Hepatocyte (in vitro differentiated cells): ENCODE data around the gene CXCL11. TPM values are rescaled to one million over a fixed set of nuclear protein-coding genes. Genes with fewer than 3 reads are reported as not detected.
"Not testable (repeated sequence)": the region's sequence is repeated elsewhere in the genome, so short reads cannot be mapped to it uniquely, and the experiment has no call there.

Source experiments
- DNase-seq: peaks from one replicate; pipeline ENCODE4 v3.0.0-alpha.2; 2016; ENCODE audit warnings: low spot score
- H2AFZ ChIP-seq: fragments of 200-600 bp; sonication (generic); 2 replicates; pipeline ENCODE4 v1.6.0; 2016; ENCODE audit warnings: antibody characterized with exemption, mild to moderate bottlenecking
- H3K27ac ChIP-seq: fragments of 200-600 bp; sonication (generic); 2 replicates; pipeline ENCODE4 v1.5.1; 2016; ENCODE audit warnings: mild to moderate bottlenecking
- H3K27me3 ChIP-seq: fragments of 200-600 bp; sonication (generic); 2 replicates; pipeline ENCODE4 v1.6.1; 2016
- H3K36me3 ChIP-seq: fragments of 200-600 bp; sonication (generic); replicated peaks from 2 replicates; pipeline ENCODE4 v1.5.1; 2016; ENCODE audit warnings: low read depth; ENCODE audit not compliant: insufficient read depth
- H3K4me1 ChIP-seq: fragments of 200-600 bp; sonication (generic); 2 replicates; pipeline ENCODE4 v1.5.1; 2016; ENCODE audit warnings: mild to moderate bottlenecking, moderate library complexity; ENCODE audit not compliant: insufficient read depth
- H3K4me2 ChIP-seq: fragments of 200-600 bp; sonication (generic); 2 replicates; pipeline ENCODE4 v1.6.0; 2016
- H3K4me3 ChIP-seq: fragments of 200-600 bp; sonication (generic); 2 replicates; pipeline ENCODE4 v1.5.1; 2016; ENCODE audit warnings: mild to moderate bottlenecking
- H3K79me2 ChIP-seq: fragments of 200-600 bp; sonication (generic); 2 replicates; pipeline ENCODE4 v1.6.0; 2017; ENCODE audit warnings: mild to moderate bottlenecking
- H3K9me2 ChIP-seq: fragments of 200-600 bp; sonication (generic); replicated peaks from 2 replicates; pipeline ENCODE4 v1.6.0; 2017; ENCODE audit warnings: mild to moderate bottlenecking; ENCODE audit not compliant: insufficient read depth
- H3K9me3 ChIP-seq: fragments of 200-600 bp; sonication (generic); 2 replicates; pipeline ENCODE4 v1.5.1; 2016; ENCODE audit warnings: low read depth, mild to moderate bottlenecking
- H4K20me1 ChIP-seq: fragments of 200-600 bp; sonication (generic); 2 replicates; pipeline ENCODE4 v1.6.0; 2016; ENCODE audit warnings: mild to moderate bottlenecking; ENCODE audit not compliant: insufficient read depth, poor library complexity, severe bottlenecking
- CTCF ChIP-seq: fragments of 200-600 bp; sonication (generic); IDR thresholded peaks from 2 replicates; pipeline ENCODE4 v1.5.1; 2016; ENCODE audit warnings: antibody characterized with exemption, mild to moderate bottlenecking; ENCODE audit not compliant: poor library complexity
- EZH2 ChIP-seq: fragments of 200-600 bp; sonication (generic); IDR thresholded peaks from 2 replicates; pipeline ENCODE4 v1.6.1; 2016; ENCODE audit warnings: antibody characterized with exemption, mild to moderate bottlenecking, borderline replicate concordance
- EZH2phosphoT487 ChIP-seq: fragments of 200-600 bp; sonication (generic); IDR thresholded peaks from one replicate; pipeline ENCODE4 v1.6.1; 2018; ENCODE audit warnings: antibody characterized with exemption, mild to moderate bottlenecking, low read depth, moderate library complexity; ENCODE audit not compliant: unreplicated experiment, severe bottlenecking
- WGBS: methylation state at CpG from one replicate; pipeline ENCODE4 v1.1.6; 2016; ENCODE audit warnings: low lambda C conversion rate; ENCODE audit errors: missing lambda C conversion rate; 5-methylcytosine and 5-hydroxymethylcytosine counted together
- polyA plus RNA-seq: library from polyadenylated mRNA; unstranded; fragments of >200 nt; fragmentation: Nextera tagmentation; extraction: Ambion mirVana; gene quantifications from 2 replicates; pipeline ENCODE4 v1.2.1, GENCODE V29; 2016
- total RNA-seq: library from RNA; depleted of rRNA; stranded (reverse); fragments of >200 nt; gene quantifications from 2 replicates; pipeline ENCODE4 v1.2.3, GENCODE V29; 2014

CXCL11 gene
- total and polyA plus RNA-seq, 2 experiments from 2014 or later = not detected

- no peaks in the 10 kb centered on the region for H3K79me2 ChIP-seq
- H3K4me2 ChIP-seq = no peak overlapping the region
- H3K4me3 ChIP-seq = no peak overlapping the region
- DNase-seq = no peak
- WGBS = 13% methylated on average over 4 of the region's 4 CpGs
- H4K20me1 ChIP-seq = no peaks in the 10 kb centered on the region
- H3K36me3 ChIP-seq = no peaks in the 10 kb centered on the region
- H3K27ac ChIP-seq = no peak overlapping the region
- TF ChIP-seq EZH2 (no peak), CTCF (no peak), EZH2phosphoT487 (no peak)
- H3K9me3 ChIP-seq = no peaks in the 10 kb centered on the region
- no peak overlapping the region for H2AFZ ChIP-seq
- no peaks in the 10 kb centered on the region for H3K4me1 ChIP-seq
- H3K9me2 ChIP-seq = no peaks in the 10 kb centered on the region
- no peaks in the 10 kb centered on the region for H3K27me3 ChIP-seq
These were observed 17.9 kb upstream of the CXCL11 start for GRCh38 chr4:76053730-76054129.

- not testable (repeated sequence) for H3K27ac ChIP-seq, H3K4me2 ChIP-seq, H2AFZ ChIP-seq, H3K4me3 ChIP-seq, H3K27me3 ChIP-seq, H3K36me3 ChIP-seq, H4K20me1 ChIP-seq, DNase-seq, H3K9me2 ChIP-seq, H3K79me2 ChIP-seq, H3K9me3 ChIP-seq, H3K4me1 ChIP-seq
- WGBS = 91% methylated on average over 26 of the region's 27 CpGs
These were observed 14.7 kb upstream of the CXCL11 start for GRCh38 chr4:76050560-76051050.

- 77% methylated on average over 17 of the region's 17 CpGs for WGBS
- not testable (repeated sequence) for H3K4me1 ChIP-seq, H3K4me3 ChIP-seq, H3K79me2 ChIP-seq, DNase-seq, H3K4me2 ChIP-seq, H3K27me3 ChIP-seq, H3K27ac ChIP-seq, H3K36me3 ChIP-seq, H4K20me1 ChIP-seq, H3K9me2 ChIP-seq, H3K9me3 ChIP-seq, H2AFZ ChIP-seq
These were observed 14.1 kb upstream of the CXCL11 start for GRCh38 chr4:76049860-76050416.

GRCh38 chr4:76044686-76045085 lies 8.8 kb upstream of the CXCL11 start:
- not testable (repeated sequence) for DNase-seq, H2AFZ ChIP-seq

GRCh38 chr4:76043306-76043705 lies 7.4 kb upstream of the CXCL11 start:
- H3K9me3 ChIP-seq, H3K27me3 ChIP-seq, H3K4me1 ChIP-seq, H3K27ac ChIP-seq, H3K4me3 ChIP-seq, H4K20me1 ChIP-seq, H3K4me2 ChIP-seq, H3K79me2 ChIP-seq, DNase-seq, H3K9me2 ChIP-seq, H3K36me3 ChIP-seq, H2AFZ ChIP-seq: not testable (repeated sequence)
- WGBS = 97% methylated on average over 8 of the region's 18 CpGs

More at GRCh38 chr4:76044686-76045085, 8.8 kb upstream of the CXCL11 start:
- not testable (repeated sequence) for H3K4me1 ChIP-seq, H3K4me3 ChIP-seq, H3K27ac ChIP-seq, H3K79me2 ChIP-seq, H3K4me2 ChIP-seq, H3K9me2 ChIP-seq, H4K20me1 ChIP-seq, H3K36me3 ChIP-seq, H3K9me3 ChIP-seq, H3K27me3 ChIP-seq
- 89% methylated on average over 4 of the region's 4 CpGs for WGBS

GRCh38 chr4:76042241-76042998 lies 6.5 kb upstream of the CXCL11 start:
- H3K36me3 ChIP-seq, H3K27me3 ChIP-seq, H3K79me2 ChIP-seq, H3K27ac ChIP-seq, H3K4me3 ChIP-seq, H3K4me1 ChIP-seq, H3K4me2 ChIP-seq, H3K9me3 ChIP-seq, H2AFZ ChIP-seq, H3K9me2 ChIP-seq, H4K20me1 ChIP-seq, DNase-seq: not testable (repeated sequence)
- 82% methylated on average over 17 of the region's 18 CpGs for WGBS
